Activated T-helper 17 cell treated with anti-CD3 and anti-CD28 coated beads, Interleukin-2, amount 50 U/mL, for 72 hours (primary cell): ENCODE data around the gene EXOSC1. TPM values are rescaled to one million over a fixed set of nuclear protein-coding genes. Genes with fewer than 3 reads are reported as not detected.

ENCODE experiments used
- ATAC-seq: fragments of 150-1000 bp; cut with Tn5 transposase; replicated peaks from 2 replicates; pipeline ENCODE4 v1.10.0; 2021; ENCODE audit warnings: mild to moderate bottlenecking, moderate library complexity
- H3K27ac Mint-ChIP-seq: one replicate; pipeline ENCODE4 v1.8.0; 2022; ENCODE audit warnings: mixed read lengths
- H3K27me3 Mint-ChIP-seq: one replicate; pipeline ENCODE4 v1.8.0; 2022; ENCODE audit warnings: mixed read lengths
- H3K36me3 Mint-ChIP-seq: one replicate; pipeline ENCODE4 v1.8.0; 2022; ENCODE audit warnings: low read depth, mild to moderate bottlenecking, mixed read lengths
- H3K4me1 Mint-ChIP-seq: one replicate; pipeline ENCODE4 v1.8.0; 2022; ENCODE audit warnings: mixed read lengths
- H3K4me3 Mint-ChIP-seq: one replicate; pipeline ENCODE4 v1.8.0; 2022; ENCODE audit warnings: mild to moderate bottlenecking, mixed read lengths
- H3K9me3 Mint-ChIP-seq: one replicate; pipeline ENCODE4 v1.8.0; 2022; ENCODE audit warnings: mixed read lengths
- total RNA-seq, 2 donors: library from RNA; stranded (reverse); gene quantifications; one replicate each; pipeline ENCODE4 v1.2.3, GENCODE V29; 2022

The EXOSC1 gene
- total RNA-seq, 2 donors from 2014 or later = 49.7 to 54.2 TPM

GRCh38 chr10:97468162-97468561 is 22.4 kb upstream of the EXOSC1 start:
- Mint-ChIP-seq H3K4me3 (no peak overlapping the region), H3K4me1 (peaks cover 5% of the 10 kb centered on the region), H3K9me3 (no peaks in the 10 kb centered on the region), H3K27ac (peak overlapping the region; percentile 20), H3K36me3 (peaks cover 99% of the 10 kb centered on the region), H3K27me3 (no peaks in the 10 kb centered on the region)
- no peak for ATAC-seq

GRCh38 chr10:97466755-97467154 is 20.9 kb upstream of the EXOSC1 start:
- no peaks in the 10 kb centered on the region for H3K27me3 Mint-ChIP-seq
- peaks cover 99% of the 10 kb centered on the region for H3K36me3 Mint-ChIP-seq
- H3K9me3 Mint-ChIP-seq = no peaks in the 10 kb centered on the region
- H3K4me1 Mint-ChIP-seq = peaks cover 5% of the 10 kb centered on the region
- no peak for ATAC-seq
- H3K27ac Mint-ChIP-seq = no peak overlapping the region
- no peak overlapping the region for H3K4me3 Mint-ChIP-seq

DNA sequence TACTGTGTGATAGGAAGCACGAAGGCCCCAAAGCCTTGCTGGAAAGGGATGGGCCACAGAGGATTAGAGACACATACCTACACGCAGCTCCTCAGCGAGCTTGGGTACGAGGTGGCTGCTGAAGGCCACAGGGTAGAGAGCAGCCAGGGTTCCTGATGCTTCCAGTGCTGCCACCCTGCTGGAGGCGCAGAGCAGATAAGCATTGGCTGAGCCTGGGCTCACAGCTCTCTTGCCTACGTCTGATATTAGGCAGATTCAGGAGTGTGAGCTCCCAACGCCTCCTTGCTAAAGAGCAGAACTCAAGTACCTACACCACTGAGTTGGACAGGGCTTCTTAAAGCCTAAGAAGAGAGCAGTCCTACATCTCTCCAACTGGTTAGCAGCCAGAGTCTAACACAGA is 20.2 kb upstream of the EXOSC1 start:
- Mint-ChIP-seq H3K27ac (no peak overlapping the region), H3K9me3 (no peaks in the 10 kb centered on the region), H3K36me3 (peaks cover 100% of the 10 kb centered on the region), H3K27me3 (no peaks in the 10 kb centered on the region), H3K4me3 (no peak overlapping the region), H3K4me1 (peaks cover 5% of the 10 kb centered on the region)
- no peak for ATAC-seq

- H3K4me1 Mint-ChIP-seq = peaks cover 5% of the 10 kb centered on the region
- no peak overlapping the region for H3K4me3 Mint-ChIP-seq
- H3K36me3 Mint-ChIP-seq = peaks cover 100% of the 10 kb centered on the region
- peak; percentile 5 for ATAC-seq
- H3K27me3 Mint-ChIP-seq = no peaks in the 10 kb centered on the region
- no peaks in the 10 kb centered on the region for H3K9me3 Mint-ChIP-seq
- H3K27ac Mint-ChIP-seq = peak overlapping the region; percentile 76
Measured at GRCh38 chr10:97464226-97464625, 18.4 kb upstream of the EXOSC1 start.

DNA sequence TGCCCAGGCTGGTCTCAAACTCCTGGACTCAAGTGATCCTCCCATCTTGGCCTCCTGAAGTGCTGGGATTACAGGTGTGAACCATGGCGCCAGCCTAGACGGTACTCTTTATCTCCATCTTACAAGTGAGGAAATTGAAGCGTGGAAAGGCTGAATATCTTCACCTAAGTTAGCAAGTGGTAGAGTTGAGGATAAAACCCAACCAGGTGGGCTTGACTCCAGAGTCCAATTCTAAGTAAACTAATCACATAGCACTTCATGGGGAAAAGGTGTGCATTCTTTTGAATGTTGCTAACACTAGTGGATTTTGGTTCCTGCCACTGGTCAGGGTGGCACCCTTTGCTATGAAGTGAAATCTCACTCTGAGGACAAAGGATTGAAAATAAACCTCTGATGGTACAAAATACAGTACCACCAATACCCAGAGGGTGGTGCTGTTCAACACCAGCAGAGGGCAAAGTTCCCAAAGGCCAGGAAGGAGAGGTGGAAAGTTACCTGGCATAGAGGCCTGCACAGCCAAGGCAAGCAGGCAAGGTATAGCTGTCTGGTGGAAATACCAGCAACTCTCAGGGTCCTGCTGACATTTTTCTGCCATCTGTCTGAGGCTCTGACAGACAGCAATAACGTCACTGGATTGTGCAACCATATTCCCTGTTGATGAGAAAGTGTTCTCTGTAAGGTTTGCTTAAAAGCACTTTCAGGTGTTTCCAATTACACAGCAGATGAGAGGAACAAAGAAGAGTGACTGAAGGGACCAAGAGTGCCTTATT is 17.7 kb upstream of the EXOSC1 start:
- H3K4me1 Mint-ChIP-seq = peaks cover 7% of the 10 kb centered on the region
- peak; percentile 64 for ATAC-seq
- H3K4me3 Mint-ChIP-seq = no peak overlapping the region
- peaks cover 100% of the 10 kb centered on the region for H3K36me3 Mint-ChIP-seq
- no peaks in the 10 kb centered on the region for H3K27me3 Mint-ChIP-seq
- no peaks in the 10 kb centered on the region for H3K9me3 Mint-ChIP-seq
- peak overlapping the region; percentile 76 for H3K27ac Mint-ChIP-seq

DNA sequence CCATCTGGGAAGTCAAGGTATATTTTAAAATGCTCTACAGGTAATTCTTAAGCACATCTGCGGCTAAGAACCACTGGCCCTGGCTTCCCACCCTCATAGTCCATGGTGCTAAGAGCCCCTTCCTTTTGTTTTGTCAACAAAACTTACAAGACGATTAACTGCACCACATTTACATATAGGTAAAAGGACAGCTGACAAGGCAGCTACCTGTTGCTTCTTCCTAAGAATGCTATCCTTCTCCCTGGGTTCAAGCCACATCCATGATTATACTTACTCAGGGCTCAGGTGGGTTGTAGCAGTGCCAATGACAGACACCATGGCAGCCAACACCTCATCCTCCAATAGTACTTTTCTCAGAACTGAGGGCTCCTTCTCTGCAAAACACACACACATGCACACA is 16.5 kb upstream of the EXOSC1 start:
- Mint-ChIP-seq H3K4me3 (no peak overlapping the region), H3K4me1 (peaks cover 9% of the 10 kb centered on the region), H3K27ac (no peak overlapping the region), H3K27me3 (no peaks in the 10 kb centered on the region), H3K36me3 (peaks cover 100% of the 10 kb centered on the region), H3K9me3 (no peaks in the 10 kb centered on the region)
- no peak for ATAC-seq

DNA sequence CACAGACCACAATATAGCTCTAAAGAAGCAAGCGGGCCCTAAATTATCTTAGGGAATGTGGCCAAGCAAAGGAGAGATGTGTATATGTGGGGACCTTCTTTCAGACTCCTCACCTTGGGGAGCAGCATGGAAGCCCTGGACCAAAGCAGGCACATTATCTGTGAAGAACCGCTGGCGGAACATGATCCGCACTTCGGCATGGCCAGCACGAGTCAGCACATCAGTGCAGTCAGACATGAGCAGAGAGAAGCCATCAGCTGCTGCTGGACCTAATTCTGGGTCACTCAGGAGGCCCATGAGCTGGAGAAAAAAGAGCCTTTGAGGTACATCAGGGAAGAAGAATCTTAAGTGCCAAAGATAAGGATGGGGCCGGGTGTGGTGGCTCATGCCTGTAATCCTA is 14.1 kb upstream of the EXOSC1 start:
- H3K36me3 Mint-ChIP-seq = peaks cover 100% of the 10 kb centered on the region
- H3K27me3 Mint-ChIP-seq = no peaks in the 10 kb centered on the region
- H3K9me3 Mint-ChIP-seq = no peaks in the 10 kb centered on the region
- peak overlapping the region; percentile 53 for H3K27ac Mint-ChIP-seq
- no peak for ATAC-seq
- peaks cover 15% of the 10 kb centered on the region for H3K4me1 Mint-ChIP-seq
- H3K4me3 Mint-ChIP-seq = no peak overlapping the region

- Mint-ChIP-seq H3K36me3 (peaks cover 100% of the 10 kb centered on the region), H3K27me3 (no peaks in the 10 kb centered on the region), H3K9me3 (no peaks in the 10 kb centered on the region), H3K4me3 (no peak overlapping the region), H3K27ac (peak overlapping the region; percentile 53), H3K4me1 (peaks cover 21% of the 10 kb centered on the region)
- ATAC-seq = no peak
Measured at GRCh38 chr10:97459111-97459510, 13.3 kb upstream of the EXOSC1 start.

GRCh38 chr10:97456686-97457065 is 10.9 kb upstream of the EXOSC1 start:
- Mint-ChIP-seq H3K4me3 (no peak overlapping the region), H3K9me3 (no peaks in the 10 kb centered on the region), H3K4me1 (peaks cover 25% of the 10 kb centered on the region), H3K27me3 (no peaks in the 10 kb centered on the region), H3K36me3 (peaks cover 100% of the 10 kb centered on the region), H3K27ac (peak overlapping the region; percentile 73)
- ATAC-seq = no peak

DNA sequence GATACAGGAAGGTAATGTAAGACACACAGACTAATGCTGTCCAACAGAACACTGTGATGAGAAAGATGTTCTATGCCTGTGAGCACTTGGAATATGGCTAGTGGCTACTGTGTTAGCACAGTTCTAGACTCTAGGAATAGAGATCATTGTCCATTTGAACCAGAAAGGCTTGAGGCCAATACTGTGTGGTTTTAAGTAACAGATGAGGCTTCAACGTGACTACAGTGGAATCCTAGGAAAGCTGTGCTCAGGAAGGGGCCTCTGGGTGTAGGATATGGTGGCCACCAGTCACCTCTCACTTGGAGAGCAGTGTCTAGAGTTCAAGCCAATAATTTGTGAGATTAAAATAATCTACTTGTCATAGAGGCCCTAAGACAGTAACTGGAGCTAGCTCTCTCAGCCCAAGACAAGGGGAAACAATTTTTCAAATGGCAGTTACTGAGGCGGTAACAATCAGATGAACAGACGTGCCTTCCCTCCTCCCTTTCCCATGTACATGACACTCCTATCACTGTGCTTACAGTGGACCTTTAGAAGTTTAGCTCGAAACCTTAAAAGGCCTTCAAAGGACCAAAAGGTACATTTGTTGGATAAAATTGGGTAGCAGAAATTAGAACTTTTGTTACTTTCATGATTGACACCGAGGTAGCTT is 10.4 kb upstream of the EXOSC1 start:
- no peak for ATAC-seq
- peaks cover 97% of the 10 kb centered on the region for H3K36me3 Mint-ChIP-seq
- no peak overlapping the region for H3K4me3 Mint-ChIP-seq
- H3K27ac Mint-ChIP-seq = peak overlapping the region; percentile 96
- H3K4me1 Mint-ChIP-seq = peaks cover 25% of the 10 kb centered on the region
- no peaks in the 10 kb centered on the region for H3K9me3 Mint-ChIP-seq
- H3K27me3 Mint-ChIP-seq = no peaks in the 10 kb centered on the region

GRCh38 chr10:97454330-97455036 is 8.7 kb upstream of the EXOSC1 start:
- H3K4me3 Mint-ChIP-seq = peak overlapping the region; percentile 66
- H3K36me3 Mint-ChIP-seq = peaks cover 91% of the 10 kb centered on the region
- H3K9me3 Mint-ChIP-seq = no peaks in the 10 kb centered on the region
- ATAC-seq = peak; percentile 78
- H3K27ac Mint-ChIP-seq = peak overlapping the region; percentile 96
- H3K4me1 Mint-ChIP-seq = peaks cover 34% of the 10 kb centered on the region
- no peaks in the 10 kb centered on the region for H3K27me3 Mint-ChIP-seq

GRCh38 chr10:97452352-97452751 is 6.5 kb upstream of the EXOSC1 start:
- peak overlapping the region; percentile 96 for H3K27ac Mint-ChIP-seq
- no peak overlapping the region for H3K4me3 Mint-ChIP-seq
- no peak for ATAC-seq
- H3K36me3 Mint-ChIP-seq = peaks cover 85% of the 10 kb centered on the region
- no peaks in the 10 kb centered on the region for H3K27me3 Mint-ChIP-seq
- H3K4me1 Mint-ChIP-seq = peaks cover 41% of the 10 kb centered on the region
- H3K9me3 Mint-ChIP-seq = no peaks in the 10 kb centered on the region

GRCh38 chr10:97451605-97452004 is 5.8 kb upstream of the EXOSC1 start:
- ATAC-seq = no peak
- peaks cover 41% of the 10 kb centered on the region for H3K4me1 Mint-ChIP-seq
- H3K4me3 Mint-ChIP-seq = no peak overlapping the region
- no peaks in the 10 kb centered on the region for H3K27me3 Mint-ChIP-seq
- H3K9me3 Mint-ChIP-seq = no peaks in the 10 kb centered on the region
- H3K27ac Mint-ChIP-seq = peak overlapping the region; percentile 96
- H3K36me3 Mint-ChIP-seq = peaks cover 78% of the 10 kb centered on the region

GRCh38 chr10:97450828-97451227 is 5.0 kb upstream of the EXOSC1 start:
- H3K27ac Mint-ChIP-seq = peak overlapping the region; percentile 70
- peaks cover 78% of the 10 kb centered on the region for H3K36me3 Mint-ChIP-seq
- H3K4me1 Mint-ChIP-seq = peaks cover 41% of the 10 kb centered on the region
- no peak for ATAC-seq
- H3K9me3 Mint-ChIP-seq = no peaks in the 10 kb centered on the region
- H3K4me3 Mint-ChIP-seq = no peak overlapping the region
- H3K27me3 Mint-ChIP-seq = no peaks in the 10 kb centered on the region

GRCh38 chr10:97445357-97445721 is 467 bp downstream of the EXOSC1 start:
- peak overlapping the region; percentile 94 for H3K4me3 Mint-ChIP-seq
- peak overlapping the region; percentile 66 for H3K27ac Mint-ChIP-seq
- no peaks in the 10 kb centered on the region for H3K9me3 Mint-ChIP-seq

More at GRCh38 chr10:97445357-97445721, 467 bp downstream of the EXOSC1 start:
- Mint-ChIP-seq H3K36me3 (peaks cover 72% of the 10 kb centered on the region), H3K27me3 (no peaks in the 10 kb centered on the region), H3K4me1 (peaks cover 25% of the 10 kb centered on the region)
- ATAC-seq = no peak
